ENCODE measurements around the gene MAGEF1.

- TF ChIP-seq, protein P1, sequence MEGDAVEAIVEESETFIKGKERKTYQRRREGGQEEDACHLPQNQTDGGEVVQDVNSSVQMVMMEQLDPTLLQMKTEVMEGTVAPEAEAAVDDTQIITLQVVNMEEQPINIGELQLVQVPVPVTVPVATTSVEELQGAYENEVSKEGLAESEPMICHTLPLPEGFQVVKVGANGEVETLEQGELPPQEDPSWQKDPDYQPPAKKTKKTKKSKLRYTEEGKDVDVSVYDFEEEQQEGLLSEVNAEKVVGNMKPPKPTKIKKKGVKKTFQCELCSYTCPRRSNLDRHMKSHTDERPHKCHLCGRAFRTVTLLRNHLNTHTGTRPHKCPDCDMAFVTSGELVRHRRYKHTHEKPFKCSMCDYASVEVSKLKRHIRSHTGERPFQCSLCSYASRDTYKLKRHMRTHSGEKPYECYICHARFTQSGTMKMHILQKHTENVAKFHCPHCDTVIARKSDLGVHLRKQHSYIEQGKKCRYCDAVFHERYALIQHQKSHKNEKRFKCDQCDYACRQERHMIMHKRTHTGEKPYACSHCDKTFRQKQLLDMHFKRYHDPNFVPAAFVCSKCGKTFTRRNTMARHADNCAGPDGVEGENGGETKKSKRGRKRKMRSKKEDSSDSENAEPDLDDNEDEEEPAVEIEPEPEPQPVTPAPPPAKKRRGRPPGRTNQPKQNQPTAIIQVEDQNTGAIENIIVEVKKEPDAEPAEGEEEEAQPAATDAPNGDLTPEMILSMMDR (IDR thresholded peaks at IDR 0.05; ENCODE audit: insufficient read depth, low read depth, low read length): no peak
- no peak for TF ChIP-seq EZH2 (IDR thresholded peaks at IDR 0.05; ENCODE audit: insufficient read depth, low read length)
Observed at GRCh38 chr3:184676927-184677326, 34.9 kb downstream of the MAGEF1 start.

All from astrocyte (in vitro differentiated cells and primary cell).